Liver (tissue), 9 donors: ENCODE measurements around the gene NKAIN2. TPM values are rescaled to one million over a fixed set of nuclear protein-coding genes. Genes with fewer than 3 reads are reported as not detected.

ENCODE experiments used
- DNase-seq: peaks from one replicate; pipeline ENCODE4 v3.0.0-alpha.2; 2017; ENCODE audit warnings: low spot score
- H3K27ac ChIP-seq, 2 donors: one replicate each; pipeline ENCODE4 v1.7.0; 2013; ENCODE audit warnings: inconsistent platforms in 2 of 2, low read length in 2 of 2, control low read depth in 1 of 2, low read depth in 1 of 2, mild to moderate bottlenecking in 1 of 2
- H3K27me3 ChIP-seq, 4 donors: one replicate each; pipeline versions ENCODE4 v1.6.1 to v1.7.0; 2013; ENCODE audit warnings: low read length in 3 of 4, inconsistent platforms in 1 of 4, mild to moderate bottlenecking in 1 of 4, moderate library complexity in 1 of 4; ENCODE audit not compliant: control insufficient read depth in 4 of 4, insufficient read depth in 4 of 4
- H3K36me3 ChIP-seq, 4 donors: one replicate each; pipeline versions ENCODE4 v1.6.1 to v1.7.0; 2013; ENCODE audit warnings: low read length in 3 of 4, mild to moderate bottlenecking in 3 of 4, low read depth in 1 of 4, moderate library complexity in 1 of 4; ENCODE audit not compliant: control insufficient read depth in 4 of 4, insufficient read depth in 3 of 4
- H3K4me1 ChIP-seq, 4 donors: one replicate each; pipeline versions ENCODE4 v1.6.1 to v1.7.0; 2013; ENCODE audit warnings: low read length in 3 of 4, mild to moderate bottlenecking in 3 of 4, moderate library complexity in 1 of 4; ENCODE audit not compliant: control insufficient read depth in 4 of 4, insufficient read depth in 4 of 4
- H3K4me3 ChIP-seq, 3 donors: one replicate each; pipeline versions ENCODE4 v1.6.1 to v1.7.0; 2013; ENCODE audit warnings: low read length in 3 of 3, control low read depth in 1 of 3, low read depth in 1 of 3, mild to moderate bottlenecking in 1 of 3
- H3K9ac ChIP-seq, 2 donors: one replicate each; pipeline ENCODE4 v1.7.0; 2013; ENCODE audit warnings: low read length in 2 of 2, mild to moderate bottlenecking in 2 of 2, moderate library complexity in 2 of 2, control low read depth in 1 of 2, low read depth in 1 of 2
- H3K9me3 ChIP-seq, 4 donors: one replicate each; pipeline versions ENCODE4 v1.6.1 to v1.7.0; 2013; ENCODE audit warnings: low read length in 3 of 4; ENCODE audit not compliant: control insufficient read depth in 4 of 4
- EGR1 ChIP-seq, 2 donors: IDR thresholded peaks; 2 replicates each; pipeline ENCODE4 v1.6.1; 2016 to 2018; ENCODE audit warnings: antibody characterized with exemption in 2 of 2, low read depth in 2 of 2
- FOXA1 ChIP-seq: IDR thresholded peaks from 2 replicates; pipeline ENCODE4 v1.6.1; 2016; ENCODE audit warnings: antibody characterized with exemption
- FOXA2 ChIP-seq: IDR thresholded peaks from 2 replicates; pipeline ENCODE4 v1.6.1; 2016; ENCODE audit warnings: antibody characterized with exemption
- GABPA ChIP-seq, 2 donors: IDR thresholded peaks in 1 of 2; conservative IDR thresholded peaks in 1 of 2; 2 replicates each; pipeline ENCODE4 v1.6.1; 2016; ENCODE audit warnings: antibody characterized with exemption in 2 of 2, mild to moderate bottlenecking in 1 of 2, moderate library complexity in 1 of 2
- HNF4G ChIP-seq: IDR thresholded peaks from 2 replicates; pipeline ENCODE4 v1.6.1; 2016; ENCODE audit warnings: antibody characterized with exemption
- JUND ChIP-seq, 2 donors: IDR thresholded peaks; 2 replicates each; pipeline ENCODE4 v1.6.1; 2016; ENCODE audit warnings: antibody characterized with exemption in 2 of 2
- NR2F2 ChIP-seq: IDR thresholded peaks from 2 replicates; pipeline ENCODE4 v1.6.1; 2016; ENCODE audit warnings: antibody characterized with exemption
- RAD21 ChIP-seq, 2 donors: IDR thresholded peaks; 2 replicates each; pipeline ENCODE4 v1.6.1; 2016; ENCODE audit warnings: antibody characterized with exemption in 2 of 2, mild to moderate bottlenecking in 2 of 2
- RXRA ChIP-seq, 2 donors: IDR thresholded peaks; 2 replicates each; pipeline ENCODE4 v1.6.1; 2017 to 2018; ENCODE audit warnings: antibody characterized with exemption in 2 of 2, mild to moderate bottlenecking in 1 of 2
- SP1 ChIP-seq: IDR thresholded peaks from 2 replicates; pipeline ENCODE4 v1.6.1; 2018; ENCODE audit warnings: antibody characterized with exemption, mild to moderate bottlenecking
- TAF1 ChIP-seq: conservative IDR thresholded peaks from 2 replicates; pipeline ENCODE4 v1.6.1; 2016; ENCODE audit warnings: antibody characterized with exemption, mild to moderate bottlenecking
- YY1 ChIP-seq: IDR thresholded peaks from 2 replicates; pipeline ENCODE4 v1.6.1; 2016; ENCODE audit warnings: antibody characterized with exemption, mild to moderate bottlenecking
- WGBS: extraction: QIAGEN DNeasy Blood & Tissue Kit; methylation state at CpG from one replicate; pipeline ENCODE4 v1.1.7; 2013; 5-methylcytosine and 5-hydroxymethylcytosine counted together
- polyA plus RNA-seq, 2 donors: library from polyadenylated mRNA; stranded (reverse) in 1 of 2; unstranded in 1 of 2; fragments of 200-250 nt in 1 of 2; fragments of >200 nt in 1 of 2; fragmentation: Nextera tagmentation in 1 of 2; extraction: Ambion mirVana in 1 of 2; gene quantifications; one replicate each; pipeline versions ENCODE4 v1.2.1 to v1.2.3, GENCODE V29; 2013 to 2015
- total RNA-seq, 2 donors: library from RNA; depleted of rRNA; stranded (reverse); fragments of >200 nt; gene quantifications; one replicate each; pipeline ENCODE4 v1.2.3, GENCODE V29; 2014
- TF ChIP-seq, protein P1 (sequence below): IDR thresholded peaks from 2 replicates; pipeline ENCODE4 v1.6.1; 2016; ENCODE audit warnings: antibody characterized with exemption
- TF ChIP-seq, protein P2 (sequence below): IDR thresholded peaks from 2 replicates; pipeline ENCODE4 v1.6.1; 2016; ENCODE audit warnings: antibody characterized with exemption
- TF ChIP-seq, protein P3 (sequence below): IDR thresholded peaks from 2 replicates; pipeline ENCODE4 v1.6.1; 2016; ENCODE audit warnings: antibody characterized with exemption, mild to moderate bottlenecking
- TF ChIP-seq, protein P4 (sequence below): IDR thresholded peaks from 2 replicates; pipeline ENCODE4 v1.6.1; 2016; ENCODE audit warnings: antibody characterized with exemption
- donor health status: healthy.
- donor health status: healthy.
- donor health status: healthy.
- donor health status: healthy.
- donor health status: healthy.

Gene NKAIN2
- total and polyA plus RNA-seq, 4 donors = 0.05 to 0.14 TPM; not detected in 2

DNA sequence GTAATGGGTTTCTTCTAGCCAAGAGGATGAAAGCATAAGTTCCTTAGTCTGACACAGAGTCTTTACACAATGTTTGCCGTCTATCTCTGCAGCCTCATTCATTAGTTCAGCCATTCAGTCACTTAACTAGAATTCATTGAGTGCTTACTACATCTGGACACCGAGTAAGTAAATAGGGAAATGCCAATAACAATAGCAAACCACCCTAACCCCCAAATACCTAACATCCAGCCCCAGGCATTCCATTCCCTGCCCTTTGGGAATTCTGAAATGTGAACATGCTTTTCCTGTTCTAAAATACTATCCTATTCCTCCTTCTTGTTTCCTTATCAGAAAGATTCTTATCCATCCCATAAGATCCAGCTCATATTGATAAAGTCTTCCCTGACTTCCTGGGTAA is 881.0 kb downstream of the NKAIN2 start:
- H3K4me3 ChIP-seq = no peak overlapping the region
- WGBS = 54% methylated on average over 2 of the region's 2 CpGs

DNA sequence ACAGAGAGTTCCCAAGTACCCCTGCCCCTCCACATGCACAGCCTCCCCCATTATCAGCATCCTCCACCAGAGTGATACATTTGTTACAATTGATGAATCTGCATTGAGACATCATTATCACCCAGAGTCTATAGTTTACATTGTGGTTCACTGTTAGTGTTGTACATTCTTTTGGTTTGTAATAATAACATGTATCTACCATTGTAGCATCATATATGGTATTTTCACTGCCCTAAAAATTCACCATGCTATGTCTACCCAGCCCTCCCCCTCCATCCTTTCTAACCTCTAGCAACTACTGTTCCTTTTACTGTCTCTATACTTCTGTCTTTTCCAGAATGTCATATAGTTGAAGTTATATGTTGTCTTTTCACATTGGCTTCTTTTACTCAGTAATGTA is 884.7 kb downstream of the NKAIN2 start:
- Histone ChIP-seq H3K4me1 (no peaks in the 10 kb centered on the region), H3K9ac (no peak overlapping the region), H3K4me3 (no peak overlapping the region), H3K9me3 (no peaks in the 10 kb centered on the region), H3K27me3 (no peaks in the 10 kb centered on the region), H3K27ac (no peak overlapping the region), H3K36me3 (no peaks in the 10 kb centered on the region)
- no peak for DNase-seq
- no peak for TF ChIP-seq JUND (IDR thresholded peaks at IDR 0.05)
- TF ChIP-seq YY1 = no peak
- no peak for TF ChIP-seq FOXA1
- TF ChIP-seq, protein P1, sequence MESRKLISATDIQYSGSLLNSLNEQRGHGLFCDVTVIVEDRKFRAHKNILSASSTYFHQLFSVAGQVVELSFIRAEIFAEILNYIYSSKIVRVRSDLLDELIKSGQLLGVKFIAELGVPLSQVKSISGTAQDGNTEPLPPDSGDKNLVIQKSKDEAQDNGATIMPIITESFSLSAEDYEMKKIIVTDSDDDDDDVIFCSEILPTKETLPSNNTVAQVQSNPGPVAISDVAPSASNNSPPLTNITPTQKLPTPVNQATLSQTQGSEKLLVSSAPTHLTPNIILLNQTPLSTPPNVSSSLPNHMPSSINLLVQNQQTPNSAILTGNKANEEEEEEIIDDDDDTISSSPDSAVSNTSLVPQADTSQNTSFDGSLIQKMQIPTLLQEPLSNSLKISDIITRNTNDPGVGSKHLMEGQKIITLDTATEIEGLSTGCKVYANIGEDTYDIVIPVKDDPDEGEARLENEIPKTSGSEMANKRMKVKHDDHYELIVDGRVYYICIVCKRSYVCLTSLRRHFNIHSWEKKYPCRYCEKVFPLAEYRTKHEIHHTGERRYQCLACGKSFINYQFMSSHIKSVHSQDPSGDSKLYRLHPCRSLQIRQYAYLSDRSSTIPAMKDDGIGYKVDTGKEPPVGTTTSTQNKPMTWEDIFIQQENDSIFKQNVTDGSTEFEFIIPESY = no peak
- TF ChIP-seq RXRA (IDR thresholded peaks at IDR 0.05) = no peak
- TF ChIP-seq, protein P2, sequence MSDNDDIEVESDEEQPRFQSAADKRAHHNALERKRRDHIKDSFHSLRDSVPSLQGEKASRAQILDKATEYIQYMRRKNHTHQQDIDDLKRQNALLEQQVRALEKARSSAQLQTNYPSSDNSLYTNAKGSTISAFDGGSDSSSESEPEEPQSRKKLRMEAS = no peak
- TF ChIP-seq EGR1 (IDR thresholded peaks at IDR 0.05; ENCODE audit: low read depth in 2 of 2) = no peak
- no peak for TF ChIP-seq SP1
- TF ChIP-seq HNF4G = no peak
- no peak for TF ChIP-seq GABPA (IDR thresholded peaks at IDR 0.05 in 1 of 2, conservative IDR thresholded peaks at IDR 0.05 in 1 of 2)
- TF ChIP-seq FOXA2 = no peak

More for the DNA sequence above, 881.0 kb downstream of the NKAIN2 start:
- no peaks in the 10 kb centered on the region for H3K36me3 ChIP-seq
- TF ChIP-seq SP1 = no peak
- TF ChIP-seq, protein P3, sequence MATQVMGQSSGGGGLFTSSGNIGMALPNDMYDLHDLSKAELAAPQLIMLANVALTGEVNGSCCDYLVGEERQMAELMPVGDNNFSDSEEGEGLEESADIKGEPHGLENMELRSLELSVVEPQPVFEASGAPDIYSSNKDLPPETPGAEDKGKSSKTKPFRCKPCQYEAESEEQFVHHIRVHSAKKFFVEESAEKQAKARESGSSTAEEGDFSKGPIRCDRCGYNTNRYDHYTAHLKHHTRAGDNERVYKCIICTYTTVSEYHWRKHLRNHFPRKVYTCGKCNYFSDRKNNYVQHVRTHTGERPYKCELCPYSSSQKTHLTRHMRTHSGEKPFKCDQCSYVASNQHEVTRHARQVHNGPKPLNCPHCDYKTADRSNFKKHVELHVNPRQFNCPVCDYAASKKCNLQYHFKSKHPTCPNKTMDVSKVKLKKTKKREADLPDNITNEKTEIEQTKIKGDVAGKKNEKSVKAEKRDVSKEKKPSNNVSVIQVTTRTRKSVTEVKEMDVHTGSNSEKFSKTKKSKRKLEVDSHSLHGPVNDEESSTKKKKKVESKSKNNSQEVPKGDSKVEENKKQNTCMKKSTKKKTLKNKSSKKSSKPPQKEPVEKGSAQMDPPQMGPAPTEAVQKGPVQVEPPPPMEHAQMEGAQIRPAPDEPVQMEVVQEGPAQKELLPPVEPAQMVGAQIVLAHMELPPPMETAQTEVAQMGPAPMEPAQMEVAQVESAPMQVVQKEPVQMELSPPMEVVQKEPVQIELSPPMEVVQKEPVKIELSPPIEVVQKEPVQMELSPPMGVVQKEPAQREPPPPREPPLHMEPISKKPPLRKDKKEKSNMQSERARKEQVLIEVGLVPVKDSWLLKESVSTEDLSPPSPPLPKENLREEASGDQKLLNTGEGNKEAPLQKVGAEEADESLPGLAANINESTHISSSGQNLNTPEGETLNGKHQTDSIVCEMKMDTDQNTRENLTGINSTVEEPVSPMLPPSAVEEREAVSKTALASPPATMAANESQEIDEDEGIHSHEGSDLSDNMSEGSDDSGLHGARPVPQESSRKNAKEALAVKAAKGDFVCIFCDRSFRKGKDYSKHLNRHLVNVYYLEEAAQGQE = no peak
- no peaks in the 10 kb centered on the region for H3K9me3 ChIP-seq
- no peaks in the 10 kb centered on the region for H3K4me1 ChIP-seq
- no peaks in the 10 kb centered on the region for H3K27me3 ChIP-seq
- no peak overlapping the region for H3K27ac ChIP-seq
- no peak for DNase-seq
- no peak overlapping the region for H3K9ac ChIP-seq

DNA sequence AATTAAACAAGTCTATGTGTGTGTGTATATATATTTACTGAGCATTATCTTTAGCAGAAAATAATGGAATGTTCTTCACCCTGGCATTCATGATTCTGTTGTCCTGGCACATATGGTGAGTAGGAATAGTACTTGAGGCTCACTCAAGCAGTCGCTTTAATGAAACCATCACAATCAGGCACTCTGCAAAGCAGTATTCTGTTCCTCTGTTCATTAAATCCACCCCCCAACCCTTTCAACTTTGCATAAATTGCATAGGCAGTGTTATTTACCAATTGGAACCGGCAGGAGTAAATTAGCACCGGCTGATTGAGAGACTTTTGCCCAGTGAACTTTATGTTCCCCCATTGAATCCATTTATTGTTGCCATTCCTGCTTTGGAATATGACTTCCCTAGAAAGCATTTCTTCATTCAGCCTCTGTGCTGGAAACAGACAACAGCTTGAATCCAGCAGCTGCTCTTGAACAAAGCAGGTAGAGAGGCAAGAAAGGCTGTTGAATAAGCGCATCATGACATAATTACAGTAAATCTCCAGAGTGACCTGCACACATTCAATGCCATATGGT is 890.6 kb downstream of the NKAIN2 start:
- H3K27me3 ChIP-seq = no peaks in the 10 kb centered on the region
- 76% methylated on average over 4 of the region's 4 CpGs for WGBS
- H3K4me3 ChIP-seq = no peak overlapping the region
- no peaks in the 10 kb centered on the region for H3K9me3 ChIP-seq
- H3K9ac ChIP-seq = no peak overlapping the region
- no peaks in the 10 kb centered on the region for H3K36me3 ChIP-seq
- DNase-seq = no peak
- H3K4me1 ChIP-seq = no peaks in the 10 kb centered on the region
- H3K27ac ChIP-seq = no peak overlapping the region
- TF ChIP-seq NR2F2 (no peak), TAF1 (no peak), RAD21 (IDR thresholded peaks at IDR 0.05) (no peak), FOXA1 (no peak), FOXA2 (no peak), EGR1 (IDR thresholded peaks at IDR 0.05; ENCODE audit: low read depth in 2 of 2) (no peak)
- TF ChIP-seq, protein P3 = no peak
- TF ChIP-seq, protein P4, sequence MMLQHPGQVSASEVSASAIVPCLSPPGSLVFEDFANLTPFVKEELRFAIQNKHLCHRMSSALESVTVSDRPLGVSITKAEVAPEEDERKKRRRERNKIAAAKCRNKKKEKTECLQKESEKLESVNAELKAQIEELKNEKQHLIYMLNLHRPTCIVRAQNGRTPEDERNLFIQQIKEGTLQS = no peak
- TF ChIP-seq, protein P1 = no peak
